ENCODE data around the gene CACNA1I. TPM values are rescaled to one million over a fixed set of nuclear protein-coding genes. Genes with fewer than 3 reads are reported as not detected.
A peak's percentile ranks its signal among the peaks of the same experiment; 100 is the strongest.

The CACNA1I gene
- total RNA-seq, 6 experiments from 2014 or later = not detected

DNA sequence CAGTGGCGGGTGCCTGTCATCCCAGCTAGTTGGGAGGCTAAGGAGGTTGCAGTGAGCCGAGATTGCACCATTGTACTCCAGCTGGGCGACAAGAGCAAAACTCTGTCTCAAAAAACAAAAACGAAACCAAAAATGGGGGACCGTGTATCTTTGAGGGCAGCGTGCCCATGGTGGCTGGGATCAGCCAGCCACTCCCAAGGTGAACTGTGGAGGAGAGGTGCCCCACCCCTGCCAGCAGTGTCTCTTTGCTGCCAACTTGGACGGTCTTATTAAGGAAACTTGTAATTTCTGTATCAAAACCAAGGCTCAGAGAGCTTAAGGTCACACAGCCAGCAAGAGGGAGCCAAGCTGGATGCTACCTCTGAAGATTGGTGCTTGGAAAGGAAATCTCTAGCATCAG is 147.7 kb downstream of the CACNA1I start:
- Mint-ChIP-seq H3K4me3 (peak overlapping the region; percentile 63; the same call in 1 of the 2 replicates), H3K27ac (no peak overlapping the region), H3K9me3 (no peaks in the 10 kb centered on the region), H3K4me1 (ENCODE audit: low read depth) (no peaks in the 10 kb centered on the region), H3K36me3 (ENCODE audit: low read depth) (no peaks in the 10 kb centered on the region), H3K27me3 (ENCODE audit: insufficient read depth) (peaks cover 52% of the 10 kb centered on the region)
- no peak for DNase-seq
- TF ChIP-seq, protein P1, sequence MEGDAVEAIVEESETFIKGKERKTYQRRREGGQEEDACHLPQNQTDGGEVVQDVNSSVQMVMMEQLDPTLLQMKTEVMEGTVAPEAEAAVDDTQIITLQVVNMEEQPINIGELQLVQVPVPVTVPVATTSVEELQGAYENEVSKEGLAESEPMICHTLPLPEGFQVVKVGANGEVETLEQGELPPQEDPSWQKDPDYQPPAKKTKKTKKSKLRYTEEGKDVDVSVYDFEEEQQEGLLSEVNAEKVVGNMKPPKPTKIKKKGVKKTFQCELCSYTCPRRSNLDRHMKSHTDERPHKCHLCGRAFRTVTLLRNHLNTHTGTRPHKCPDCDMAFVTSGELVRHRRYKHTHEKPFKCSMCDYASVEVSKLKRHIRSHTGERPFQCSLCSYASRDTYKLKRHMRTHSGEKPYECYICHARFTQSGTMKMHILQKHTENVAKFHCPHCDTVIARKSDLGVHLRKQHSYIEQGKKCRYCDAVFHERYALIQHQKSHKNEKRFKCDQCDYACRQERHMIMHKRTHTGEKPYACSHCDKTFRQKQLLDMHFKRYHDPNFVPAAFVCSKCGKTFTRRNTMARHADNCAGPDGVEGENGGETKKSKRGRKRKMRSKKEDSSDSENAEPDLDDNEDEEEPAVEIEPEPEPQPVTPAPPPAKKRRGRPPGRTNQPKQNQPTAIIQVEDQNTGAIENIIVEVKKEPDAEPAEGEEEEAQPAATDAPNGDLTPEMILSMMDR (IDR thresholded peaks at IDR 0.05) = no peak

DNA sequence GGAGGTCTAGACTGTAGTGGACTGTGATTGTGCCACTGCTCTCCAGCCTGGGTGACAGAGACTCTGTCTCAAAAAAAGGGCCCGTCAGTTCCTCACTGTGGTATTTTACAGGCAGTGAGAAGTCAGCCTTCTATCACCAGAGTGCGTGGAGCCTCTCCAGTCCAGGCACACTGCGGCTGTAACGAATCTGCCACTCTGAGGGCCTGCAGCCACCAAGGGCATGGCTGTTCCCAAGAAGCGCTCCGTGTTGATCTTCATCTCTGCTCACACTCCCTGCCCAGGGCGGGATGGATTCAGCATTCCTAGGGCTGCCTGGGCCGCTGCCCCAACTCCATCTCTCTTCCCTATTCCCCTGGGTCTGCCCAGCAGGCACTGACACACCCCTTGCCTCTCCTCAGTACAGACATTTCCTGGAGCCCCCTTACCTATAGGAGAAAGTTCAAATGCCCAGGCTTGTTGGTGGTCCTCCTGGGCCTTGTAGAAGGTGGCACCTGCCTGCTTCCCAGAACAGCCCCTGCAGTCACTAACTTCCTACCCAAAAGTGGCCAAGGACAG is 148.4 kb downstream of the CACNA1I start:
- Mint-ChIP-seq H3K36me3 (ENCODE audit: low read depth) (no peaks in the 10 kb centered on the region), H3K4me1 (ENCODE audit: low read depth) (no peaks in the 10 kb centered on the region), H3K27ac (no peak overlapping the region), H3K9me3 (no peaks in the 10 kb centered on the region), H3K27me3 (ENCODE audit: insufficient read depth) (peaks cover 47% of the 10 kb centered on the region), H3K4me3 (no peak overlapping the region)
- DNase-seq = no peak
- TF ChIP-seq, protein P1 (IDR thresholded peaks at IDR 0.05) = no peak

DNA sequence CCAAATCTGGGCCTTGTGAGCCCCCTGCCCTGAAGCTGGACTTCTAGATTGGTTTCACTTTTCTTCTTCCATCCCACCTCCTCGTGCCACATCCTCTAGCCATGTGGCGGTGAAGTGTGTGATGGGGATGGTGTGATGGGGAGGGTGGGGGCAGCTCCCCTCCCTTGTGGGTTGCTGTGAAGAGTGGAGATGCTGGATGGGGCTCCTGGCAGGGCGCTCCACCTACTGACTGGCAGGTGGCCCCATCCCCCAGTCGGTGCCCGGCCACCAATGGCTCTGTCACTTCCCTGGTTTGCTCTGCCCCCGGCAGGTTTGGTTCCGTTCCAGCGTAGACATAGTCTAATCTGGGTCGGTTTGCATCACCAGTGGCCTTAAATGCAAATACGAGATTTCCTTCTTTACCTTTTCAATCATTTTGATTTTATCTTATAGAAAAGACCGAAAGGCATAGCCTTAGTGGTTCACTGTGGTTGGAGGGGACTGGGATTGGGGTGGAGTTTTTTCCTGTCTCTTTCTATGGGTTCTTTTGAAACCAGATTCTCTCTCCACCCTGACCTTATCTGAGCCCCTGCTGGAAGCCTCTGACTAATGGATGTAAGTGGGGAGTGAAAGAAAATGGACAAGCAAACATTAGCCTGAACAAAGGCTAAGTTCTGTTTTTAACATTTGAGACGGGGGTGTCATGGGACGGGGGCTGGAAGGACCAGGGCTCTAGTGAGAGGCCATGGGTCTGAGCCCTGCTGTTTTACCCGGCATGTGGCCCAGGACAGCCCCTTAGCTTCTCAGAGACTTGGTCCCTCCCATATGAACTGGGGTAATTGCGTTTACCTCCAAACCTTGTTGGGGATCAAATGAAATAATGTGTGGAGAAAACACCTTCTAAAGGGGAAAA is 149.3 kb downstream of the CACNA1I start:
- Mint-ChIP-seq H3K27me3 (ENCODE audit: insufficient read depth) (peaks cover 41% of the 10 kb centered on the region), H3K4me3 (no peak overlapping the region), H3K4me1 (ENCODE audit: low read depth) (no peaks in the 10 kb centered on the region), H3K36me3 (ENCODE audit: low read depth) (no peaks in the 10 kb centered on the region), H3K27ac (no peak overlapping the region), H3K9me3 (no peaks in the 10 kb centered on the region)
- TF ChIP-seq, protein P1 (IDR thresholded peaks at IDR 0.05) = no peak
- no peak for DNase-seq

DNA sequence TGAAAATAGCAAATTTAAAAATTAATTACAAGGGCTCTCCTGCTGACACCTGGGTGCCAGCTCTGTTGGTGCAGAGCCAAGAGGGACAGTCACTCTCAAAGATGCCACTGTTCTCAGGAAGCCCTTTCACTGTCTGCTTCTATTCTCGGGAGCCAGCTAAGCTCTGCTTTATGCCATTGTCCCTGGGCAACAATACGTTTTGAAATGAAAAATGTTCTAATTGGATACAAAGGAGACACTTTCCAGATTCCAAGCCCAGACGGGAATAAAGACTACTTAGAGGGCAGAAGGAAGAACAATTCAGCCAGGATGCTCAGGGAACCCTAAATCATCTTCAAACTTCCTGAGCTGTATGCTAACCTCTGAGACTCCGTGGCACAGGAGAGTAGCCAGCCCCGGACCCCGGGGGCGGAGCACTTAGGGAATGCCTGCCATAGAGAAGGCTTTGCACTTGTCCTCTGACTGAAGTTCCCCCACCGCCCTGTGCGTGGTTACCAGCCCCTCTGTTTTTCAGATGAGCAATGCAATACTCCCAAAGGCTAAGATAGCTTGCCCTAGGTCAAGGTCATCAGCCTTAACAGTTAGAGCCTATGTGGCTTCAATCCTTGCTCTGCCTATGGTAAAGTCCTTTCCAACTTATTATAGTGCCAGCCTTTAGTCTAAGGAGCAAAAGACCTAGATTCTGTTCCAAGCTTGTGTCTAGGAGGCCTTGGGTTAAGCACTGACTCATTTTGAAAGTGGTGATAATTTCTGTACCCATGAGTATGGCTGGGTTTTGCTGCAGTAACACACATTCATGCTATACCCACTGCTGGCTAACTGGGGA is 150.9 kb downstream of the CACNA1I start:
- H3K4me3 Mint-ChIP-seq = no peak overlapping the region
- no peaks in the 10 kb centered on the region for H3K9me3 Mint-ChIP-seq
- TF ChIP-seq, protein P1 (IDR thresholded peaks at IDR 0.05) = no peak
- DNase-seq = no peak
- H3K36me3 Mint-ChIP-seq (ENCODE audit: low read depth) = no peaks in the 10 kb centered on the region
- H3K27me3 Mint-ChIP-seq (ENCODE audit: insufficient read depth) = peaks cover 41% of the 10 kb centered on the region
- no peak overlapping the region for H3K27ac Mint-ChIP-seq
- H3K4me1 Mint-ChIP-seq (ENCODE audit: low read depth) = no peaks in the 10 kb centered on the region

DNA sequence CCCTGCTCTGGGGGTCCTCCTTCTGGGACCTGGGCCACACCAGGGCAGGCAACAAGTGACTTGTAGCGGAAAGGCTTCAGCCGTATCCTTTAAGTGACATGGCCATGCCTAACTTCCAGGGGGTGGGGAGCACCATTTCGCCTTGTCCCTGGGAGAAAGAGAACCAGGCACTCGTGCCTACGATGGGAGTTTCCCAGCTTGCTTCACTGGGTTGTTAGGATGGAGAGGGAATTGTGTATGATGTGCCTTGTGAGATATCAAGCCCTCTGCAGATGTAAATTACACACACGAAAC is 151.4 kb downstream of the CACNA1I start:
- H3K27ac Mint-ChIP-seq = no peak overlapping the region
- no peaks in the 10 kb centered on the region for H3K4me1 Mint-ChIP-seq (ENCODE audit: low read depth)
- TF ChIP-seq, protein P1 (IDR thresholded peaks at IDR 0.05) = no peak
- H3K9me3 Mint-ChIP-seq = no peaks in the 10 kb centered on the region
- no peak overlapping the region for H3K4me3 Mint-ChIP-seq
- no peaks in the 10 kb centered on the region for H3K36me3 Mint-ChIP-seq (ENCODE audit: low read depth)
- DNase-seq = no peak
- H3K27me3 Mint-ChIP-seq (ENCODE audit: insufficient read depth) = peaks cover 40% of the 10 kb centered on the region
